ENCODE results near the gene AKT3.
"Not testable (repeated sequence)": the region's sequence is repeated elsewhere in the genome, so short reads cannot be mapped to it uniquely, and the experiment has no call there.

The AKT3 gene

DNA sequence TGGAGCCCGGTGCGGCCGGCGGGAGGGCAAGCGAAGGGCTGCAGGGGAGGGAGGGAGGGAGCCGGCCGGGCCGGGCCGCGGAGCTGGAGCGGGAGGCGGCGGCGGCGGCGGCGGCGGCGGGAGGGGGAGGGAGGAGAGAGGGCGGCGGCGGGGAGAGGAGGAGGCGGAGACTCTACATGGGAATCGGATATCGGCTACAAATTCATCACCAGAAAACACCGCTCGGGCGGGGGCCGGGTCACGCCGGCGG is at the start of gene AKT3:
AKT3 (minus strand) TSS at position 42 of the 250 bp plus-strand sequence. CDS start 7,073 bp downstream, outside the sequence.
- peak; percentile 29 for DNase-seq (ENCODE audit: low spot score)

DNA sequence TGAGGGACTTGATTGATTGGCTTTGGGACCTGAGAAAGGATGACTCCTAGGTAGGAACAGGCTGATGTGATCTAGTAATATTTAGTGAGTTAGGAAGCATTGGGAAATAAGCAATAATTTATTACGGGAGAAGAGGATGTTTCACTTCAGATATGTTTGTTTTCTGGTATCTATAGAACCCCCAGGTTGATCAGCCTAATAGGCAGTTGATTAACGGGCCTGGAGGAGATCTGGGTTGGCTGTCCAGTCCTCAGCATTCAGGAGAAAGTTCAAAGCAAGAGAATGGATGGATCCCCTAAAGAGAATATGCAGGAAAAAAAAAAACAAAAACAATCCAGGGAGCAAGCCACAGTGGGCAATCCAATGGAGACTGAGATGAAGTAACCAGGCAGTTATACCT is 48.2 kb upstream of the AKT3 start:
- DNase-seq (ENCODE audit: low spot score): no peak

DNA sequence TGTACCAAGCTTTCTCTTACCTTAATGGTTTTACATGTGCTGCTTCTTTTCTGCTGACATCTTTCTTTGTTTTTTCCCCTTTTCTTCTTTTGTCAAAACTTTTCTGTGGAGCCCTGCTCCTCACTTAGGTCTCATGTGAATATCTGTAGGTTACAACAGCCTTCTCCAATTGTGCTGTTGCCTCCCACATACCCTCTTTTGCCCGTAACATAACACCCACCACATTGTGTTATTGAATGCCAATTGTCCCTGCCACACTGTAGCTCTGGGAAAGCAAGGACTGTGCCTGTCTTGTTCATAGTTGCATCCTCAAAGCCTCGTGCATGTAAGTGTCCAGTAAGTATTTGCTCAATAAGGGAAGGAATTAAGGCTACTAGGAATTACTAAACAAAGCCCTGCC is 46.3 kb upstream of the AKT3 start:
- DNase-seq (ENCODE audit: low spot score): no peak

DNA sequence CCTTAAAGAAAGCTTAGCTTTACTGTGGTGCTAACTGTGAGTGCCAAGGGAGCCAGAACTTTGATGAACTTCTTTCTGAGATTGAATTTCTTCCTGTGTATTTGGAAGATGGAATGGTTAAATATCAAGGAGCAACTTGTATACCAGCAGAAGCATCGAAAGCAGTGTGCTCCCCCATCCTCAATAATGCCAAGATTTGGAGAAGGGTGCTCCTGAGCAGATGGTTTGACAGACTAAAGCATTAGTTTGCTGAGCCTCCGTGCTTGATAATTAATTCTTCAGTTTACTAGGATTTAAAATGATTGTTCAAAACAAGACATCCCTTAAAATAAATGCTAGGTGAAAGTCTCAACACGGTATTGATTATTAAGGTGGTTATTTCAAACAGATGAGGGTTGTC is 42.4 kb upstream of the AKT3 start:
- DNase-seq (ENCODE audit: low spot score): no peak

DNA sequence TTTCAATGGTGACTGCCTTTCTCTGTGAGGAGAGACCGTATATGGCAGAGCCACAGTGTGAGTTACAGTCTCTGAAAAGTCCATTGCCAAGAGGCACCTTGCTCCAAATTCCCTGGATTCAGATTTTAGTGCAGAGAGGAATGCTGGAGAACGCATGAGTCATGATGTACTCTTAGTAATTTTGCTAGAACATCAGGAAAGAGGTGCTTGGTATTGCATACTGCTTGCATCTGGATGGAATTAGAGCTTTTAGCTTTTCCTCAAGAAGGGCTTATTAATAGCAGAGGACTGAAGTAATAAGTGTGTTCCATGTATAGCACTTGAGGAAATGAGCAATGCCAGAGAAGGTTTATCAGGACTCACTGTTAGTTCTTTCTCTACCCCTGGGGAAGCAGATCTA is 40.5 kb upstream of the AKT3 start:
- no peak for DNase-seq (ENCODE audit: low spot score)

DNA sequence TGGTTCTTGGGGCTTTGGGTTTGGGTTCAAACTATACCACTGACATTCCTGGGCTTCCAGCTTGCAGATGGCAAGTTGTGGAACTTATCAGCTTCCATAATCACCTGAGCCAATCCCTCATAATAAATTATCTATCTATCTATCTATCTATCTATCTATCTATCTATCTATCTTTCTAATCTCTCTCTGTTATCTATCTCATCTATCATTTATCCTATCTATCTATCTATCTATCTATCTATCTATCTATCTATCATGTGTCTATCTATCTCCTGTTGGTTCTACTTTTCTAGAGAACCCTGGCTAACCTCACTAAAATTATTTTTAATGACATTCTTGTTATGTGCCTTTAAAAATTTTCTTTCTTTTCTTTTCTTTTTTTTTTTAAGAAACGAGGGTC is 35.8 kb upstream of the AKT3 start:
- DNase-seq (ENCODE audit: low spot score): no peak

DNA sequence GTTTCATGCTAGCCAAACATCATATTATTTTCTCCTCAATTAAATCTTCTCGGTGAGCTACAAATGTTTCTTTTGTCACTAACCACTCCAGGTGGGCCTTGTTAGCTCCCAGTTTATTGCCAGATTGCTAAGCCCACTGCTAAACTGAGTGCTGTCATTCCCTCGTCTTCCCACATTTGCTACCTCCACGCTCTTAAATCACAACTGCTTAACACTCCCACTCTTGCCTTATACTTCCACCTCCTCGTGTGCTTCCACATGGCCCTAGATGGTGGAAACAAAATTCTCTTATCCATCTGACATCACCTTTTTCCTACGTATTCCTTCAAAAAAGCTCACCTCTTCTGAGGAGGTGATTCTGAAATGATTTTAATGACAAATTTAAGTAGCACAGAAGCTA is 34.6 kb upstream of the AKT3 start:
- DNase-seq (ENCODE audit: low spot score): no peak

DNA sequence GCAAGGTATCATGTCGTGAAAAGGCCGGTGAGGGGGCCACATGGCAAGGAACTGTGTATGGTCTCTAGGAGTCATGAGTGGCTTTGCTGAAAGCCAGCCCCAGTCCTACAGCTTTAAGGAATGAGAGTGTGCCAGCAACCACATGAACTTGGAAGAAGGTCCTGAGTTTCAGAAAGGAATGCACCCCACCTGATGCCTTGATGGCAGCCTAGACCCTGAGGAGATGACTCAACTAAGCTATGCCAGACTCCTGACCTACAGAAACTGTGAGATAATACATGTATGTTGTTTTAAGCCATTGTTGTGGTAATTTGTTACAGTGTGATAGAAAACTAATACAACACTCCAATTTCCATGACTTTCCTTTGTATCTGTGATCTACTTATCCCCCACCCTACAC is 33.5 kb upstream of the AKT3 start:
- no peak for DNase-seq (ENCODE audit: low spot score)

DNA sequence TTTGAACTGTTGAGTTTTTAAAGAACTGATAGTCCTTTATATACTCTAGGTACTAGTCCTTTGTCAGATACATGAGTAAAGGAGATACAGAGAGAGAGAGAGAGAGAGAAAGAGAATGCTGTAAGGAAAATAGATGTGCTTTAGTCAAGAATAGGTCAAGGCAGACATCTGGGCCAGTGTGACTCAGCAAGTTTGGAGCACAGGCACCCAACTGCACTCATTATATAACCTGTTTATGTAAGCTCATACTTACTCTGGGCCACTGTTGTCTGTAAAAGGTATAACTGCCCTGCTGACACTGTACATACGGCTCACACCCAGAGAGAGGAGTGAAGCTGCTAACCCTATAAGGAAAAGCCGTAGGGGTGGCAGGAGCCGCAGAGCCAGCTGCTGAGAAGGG is 32.2 kb upstream of the AKT3 start:
- no peak for DNase-seq (ENCODE audit: low spot score)

DNA sequence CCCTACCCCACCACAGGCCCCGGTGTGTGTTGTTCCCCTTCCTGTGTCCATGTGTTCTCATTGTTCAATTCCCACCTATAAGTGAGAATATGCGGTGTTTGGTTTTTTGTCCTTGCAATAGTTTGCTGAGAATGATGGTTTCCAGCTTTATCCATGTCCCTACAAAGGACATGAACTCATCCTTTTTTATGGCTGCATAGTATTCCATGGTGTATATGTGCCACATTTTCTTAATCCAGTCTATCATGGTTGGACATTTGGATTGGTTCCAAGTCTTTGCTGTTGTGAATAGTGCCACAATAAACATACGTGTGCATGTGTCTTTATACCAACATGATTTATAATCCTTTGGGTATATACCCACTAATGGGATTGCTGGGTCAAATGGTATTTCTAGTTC is 27.0 kb upstream of the AKT3 start:
- not testable (repeated sequence) for DNase-seq (ENCODE audit: low spot score)

DNA sequence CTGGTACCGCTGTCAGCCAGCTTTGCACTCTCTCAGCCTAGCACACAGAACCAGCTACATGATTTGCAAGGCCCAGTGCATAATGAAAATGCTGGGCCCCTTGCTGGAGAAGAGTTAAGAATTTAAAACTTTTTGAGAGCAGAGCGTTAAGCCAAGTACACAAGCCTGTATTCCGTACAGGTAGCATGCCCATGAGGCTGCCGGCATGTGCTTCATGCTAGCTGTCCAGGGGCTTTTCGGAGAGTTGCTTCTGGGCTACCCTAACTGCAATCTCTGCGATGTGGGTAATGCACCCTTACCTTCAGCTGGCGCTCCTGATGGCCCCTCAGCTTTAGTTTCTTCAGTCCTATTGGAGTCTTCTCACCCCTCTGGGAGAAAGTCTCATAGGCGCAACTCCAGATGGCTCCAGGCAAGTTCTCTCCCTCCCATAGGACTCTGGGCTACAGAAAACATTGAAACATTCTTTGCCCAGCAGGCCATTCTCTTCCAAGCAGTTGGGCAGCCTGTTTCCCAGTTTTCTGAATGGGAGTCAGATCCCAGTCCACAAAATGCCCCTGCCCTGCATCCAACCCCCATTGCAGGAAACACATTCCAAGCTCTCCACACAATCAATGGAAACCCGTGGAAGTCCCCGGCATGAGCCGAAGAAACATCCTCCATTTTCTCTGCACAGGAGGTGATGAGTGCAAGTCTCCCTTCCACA is 5.7 kb upstream of the AKT3 start:
- no peak for DNase-seq (ENCODE audit: low spot score)

DNA sequence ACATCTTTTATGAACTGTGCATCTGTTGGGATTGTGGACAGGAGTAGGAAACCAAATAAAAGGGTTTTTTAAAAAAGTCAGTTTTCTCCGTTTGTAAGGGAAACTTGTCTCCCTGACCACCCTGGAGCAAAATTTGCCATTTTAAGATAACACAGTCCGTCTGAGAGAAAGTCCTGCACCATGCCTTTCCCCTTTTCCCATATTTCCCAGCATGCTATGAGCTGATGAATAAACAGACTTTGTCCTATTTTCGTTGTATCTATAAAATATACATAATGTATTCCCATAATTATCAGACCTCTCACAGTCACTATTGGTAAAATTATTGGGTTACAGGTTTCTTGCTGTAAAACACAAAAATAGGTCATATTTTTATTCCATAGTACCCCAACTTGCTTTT is 1.7 kb upstream of the AKT3 start:
- no peak for DNase-seq (ENCODE audit: low spot score)

DNA sequence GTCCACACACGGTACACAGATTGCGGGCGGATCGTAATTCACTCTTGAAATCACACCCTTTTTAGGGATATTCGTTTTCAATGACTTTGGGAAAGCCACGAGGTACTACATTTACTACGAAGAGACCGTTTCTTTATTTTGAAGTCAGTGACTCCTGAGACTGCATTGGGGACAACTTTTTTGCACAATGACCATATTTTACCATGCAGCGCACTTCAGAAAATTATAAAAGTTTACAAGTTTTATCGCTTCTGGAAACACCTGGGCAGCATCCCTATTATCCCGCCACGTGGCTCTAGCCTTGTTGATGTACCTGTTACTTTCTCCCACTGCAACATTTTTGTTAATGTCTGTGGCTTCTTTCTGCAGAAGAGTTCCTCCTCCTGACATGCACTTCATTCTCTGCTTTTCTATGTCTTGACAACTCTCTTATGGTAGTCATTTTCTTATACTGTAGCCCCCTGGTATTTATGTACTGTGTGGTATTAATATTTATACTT is 1.3 kb upstream of the AKT3 start:
- no peak for DNase-seq (ENCODE audit: low spot score)

DNA sequence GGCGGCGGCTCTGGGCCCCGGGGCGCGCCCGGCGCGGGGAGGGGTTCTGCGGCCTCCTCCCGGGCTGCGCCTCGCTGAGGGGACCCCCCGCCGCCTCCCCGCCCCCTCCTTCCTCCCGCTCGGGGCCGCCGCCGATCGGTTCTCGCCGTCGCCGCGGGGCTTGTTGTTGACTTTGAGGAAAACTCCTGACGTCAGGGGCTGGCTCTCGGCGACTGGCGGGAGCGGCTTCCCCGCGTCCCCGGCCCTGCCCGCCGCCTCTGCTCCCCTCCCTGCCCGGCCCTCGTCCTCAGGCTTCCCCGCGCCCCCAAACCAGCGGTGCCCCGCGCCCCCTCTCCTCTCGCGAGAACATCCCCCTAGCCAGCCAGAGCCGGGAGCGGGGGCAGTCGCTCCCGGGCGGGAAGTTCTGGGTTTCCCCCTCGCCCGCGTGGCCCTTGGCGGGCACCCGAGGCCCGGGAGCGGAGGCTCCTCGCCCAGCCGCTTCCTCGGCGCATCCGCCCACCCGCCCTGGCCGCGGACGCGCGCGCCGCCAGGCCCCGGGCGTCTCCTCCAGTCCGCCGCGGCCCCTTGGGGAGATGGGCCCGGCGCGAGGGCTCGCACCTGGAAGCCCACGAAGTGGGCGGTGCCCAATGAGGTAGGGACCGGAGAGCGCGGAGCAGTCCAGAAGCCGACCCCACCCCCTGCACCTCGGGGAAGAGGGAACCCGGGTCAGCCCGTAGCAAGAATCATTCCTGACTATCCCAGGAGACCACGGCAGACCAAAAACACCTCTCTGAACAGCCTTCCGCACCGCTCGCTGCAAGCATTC is 611 bp upstream of the AKT3 start:
- peak; percentile 42 for DNase-seq (ENCODE audit: low spot score)

DNA sequence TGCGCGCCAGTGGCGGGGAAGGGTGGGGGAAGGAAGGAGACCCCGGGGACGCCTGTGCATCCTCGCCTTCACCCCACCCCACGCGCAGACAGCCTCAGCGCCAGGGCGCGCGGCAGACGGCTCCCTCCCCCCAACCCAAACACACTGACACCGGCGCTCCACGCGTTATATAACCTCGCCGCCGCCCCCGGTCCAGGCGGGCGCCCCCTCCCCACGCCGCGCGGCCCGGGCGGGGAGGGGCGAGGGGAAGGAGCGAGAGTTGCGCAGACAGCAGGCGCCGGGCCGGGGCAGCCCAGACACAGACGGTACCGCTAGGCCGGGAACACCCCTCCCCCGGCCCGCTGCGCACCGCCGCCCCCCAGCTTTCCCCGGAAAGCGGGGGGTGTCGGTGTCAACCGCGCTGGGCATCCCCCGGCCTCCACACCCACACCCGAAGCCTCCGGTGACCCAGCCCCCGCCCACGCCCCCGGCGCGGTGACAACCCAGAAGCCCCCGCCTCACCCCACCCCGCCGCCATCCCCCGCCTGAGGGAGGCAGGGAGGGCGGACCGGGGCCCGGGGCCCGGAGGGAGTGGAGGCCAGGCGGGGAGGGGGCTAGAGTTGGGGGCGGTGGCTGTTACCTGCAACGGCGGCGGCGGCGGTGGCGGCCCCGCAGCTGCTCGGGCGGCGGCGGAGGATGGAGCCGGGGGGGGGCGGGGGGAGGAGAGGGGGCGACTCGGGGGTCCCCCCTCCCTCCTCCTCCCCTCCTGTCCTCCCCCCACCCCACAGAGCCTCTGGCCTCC is 432 bp downstream of the AKT3 start:
- no peak for DNase-seq (ENCODE audit: low spot score)

DNA sequence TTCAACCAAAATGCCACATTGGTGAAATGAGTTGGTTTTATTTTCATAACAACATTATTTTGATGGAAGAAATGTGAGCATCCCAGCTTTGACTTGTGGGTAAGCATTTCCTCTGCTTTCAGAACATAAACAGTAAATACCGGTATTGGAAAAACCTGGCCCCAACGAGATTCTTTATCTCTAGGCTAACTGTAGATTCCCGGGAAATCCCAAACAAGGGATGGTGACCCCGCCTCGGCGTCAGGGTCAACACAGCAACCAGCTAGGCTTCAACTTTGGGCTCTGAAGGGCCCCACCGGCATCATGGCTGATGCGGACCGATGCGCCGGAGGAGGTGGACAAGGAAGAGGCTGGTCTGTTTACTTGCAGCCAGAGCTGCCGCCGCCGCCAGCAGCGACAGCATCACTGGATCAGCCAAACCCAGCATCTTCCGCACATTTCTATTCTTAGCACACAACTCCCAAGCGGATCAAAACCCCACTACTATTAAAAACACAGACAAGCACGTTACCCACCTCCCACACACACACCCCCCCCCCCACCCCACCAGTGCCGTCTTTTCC is 1.1 kb downstream of the AKT3 start:
- DNase-seq (ENCODE audit: low spot score): no peak

DNA sequence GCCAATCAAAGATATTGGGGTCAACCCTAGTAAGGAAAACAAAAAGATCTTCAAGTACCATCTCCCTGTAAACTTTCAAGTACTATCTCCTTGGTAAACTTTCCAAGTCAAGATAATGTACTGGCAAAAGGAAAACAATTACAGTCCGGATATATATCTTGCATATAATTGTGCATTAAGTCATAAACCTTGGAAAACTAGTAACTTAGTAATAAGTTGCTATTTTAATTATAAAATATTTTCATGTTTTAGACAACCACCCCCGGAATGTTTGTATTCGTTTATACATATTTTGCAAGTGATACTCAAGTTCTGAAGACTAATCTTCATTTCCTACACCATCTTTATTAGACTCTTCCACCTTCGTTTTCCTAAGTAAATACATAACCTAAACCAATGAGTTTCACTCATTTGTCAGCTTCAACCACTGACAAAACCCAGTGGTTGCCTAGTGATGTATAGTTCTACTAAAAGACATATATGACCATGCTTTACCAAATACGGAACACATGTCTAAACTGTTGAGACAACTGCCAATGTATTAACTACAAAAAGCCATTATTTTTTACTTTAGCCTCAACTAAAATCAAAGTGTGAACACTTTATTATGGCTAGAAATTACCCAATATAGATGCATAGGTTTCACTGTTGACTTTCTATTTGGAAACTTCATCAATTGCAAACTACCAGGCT is 1.7 kb downstream of the AKT3 start:
- no peak for DNase-seq (ENCODE audit: low spot score)

DNA sequence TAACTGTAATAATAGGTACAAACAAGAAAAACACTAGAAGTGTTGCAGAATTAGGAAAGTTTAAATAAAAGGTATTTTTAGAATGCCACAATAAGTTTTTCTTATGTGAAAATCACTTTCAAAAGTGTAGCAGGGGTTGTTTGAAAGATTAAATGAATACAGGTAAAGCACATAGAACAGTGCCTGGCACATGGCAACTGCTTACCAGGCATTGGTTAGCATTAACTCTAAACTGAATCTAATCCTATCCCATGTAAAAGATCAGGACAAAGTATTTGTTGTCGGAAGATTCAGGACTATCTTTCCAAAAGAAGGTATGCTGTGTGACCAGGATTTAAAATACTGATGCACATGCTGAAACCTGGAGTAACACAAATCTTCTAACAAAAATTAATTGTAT is 3.3 kb downstream of the AKT3 start:
- no peak for DNase-seq (ENCODE audit: low spot score)

DNA sequence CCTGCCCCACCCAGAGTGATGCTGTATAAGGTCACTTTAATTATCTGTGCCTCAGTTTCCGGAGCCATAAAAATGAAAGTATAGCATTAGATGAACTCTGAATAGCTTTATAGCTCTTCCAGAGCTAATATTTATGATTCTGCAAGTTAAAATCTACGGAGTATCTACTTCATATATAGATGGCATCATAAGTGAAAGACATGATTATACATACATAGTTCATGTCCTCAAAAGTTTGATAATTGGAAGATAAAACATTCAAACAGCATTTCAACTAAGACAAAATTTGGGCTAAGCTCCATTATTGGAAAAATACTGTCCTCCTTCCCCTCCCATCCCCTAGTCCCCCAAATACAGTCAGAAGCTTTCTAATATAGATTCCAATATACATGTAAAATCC is 4.2 kb downstream of the AKT3 start:
- DNase-seq (ENCODE audit: low spot score): no peak

DNA sequence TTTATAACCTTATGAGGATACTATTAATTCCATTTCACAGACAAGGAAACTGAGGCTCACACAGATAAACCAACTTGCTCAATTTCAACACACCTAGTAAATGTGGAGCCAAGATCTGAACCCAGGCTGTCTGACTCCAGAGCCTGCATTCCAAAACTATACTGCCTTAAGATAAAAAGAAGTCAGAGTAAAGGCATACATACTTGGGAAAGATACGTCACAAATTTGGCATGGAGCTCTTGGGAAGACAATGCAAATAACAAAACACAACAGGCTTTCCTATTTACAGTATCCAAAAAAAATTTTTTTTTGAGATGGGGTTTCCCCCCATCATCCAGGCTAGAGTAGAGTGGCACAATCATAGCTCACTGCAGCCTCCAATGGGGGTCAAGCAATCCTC is 5.9 kb downstream of the AKT3 start:
- no peak for DNase-seq (ENCODE audit: low spot score)

DNA sequence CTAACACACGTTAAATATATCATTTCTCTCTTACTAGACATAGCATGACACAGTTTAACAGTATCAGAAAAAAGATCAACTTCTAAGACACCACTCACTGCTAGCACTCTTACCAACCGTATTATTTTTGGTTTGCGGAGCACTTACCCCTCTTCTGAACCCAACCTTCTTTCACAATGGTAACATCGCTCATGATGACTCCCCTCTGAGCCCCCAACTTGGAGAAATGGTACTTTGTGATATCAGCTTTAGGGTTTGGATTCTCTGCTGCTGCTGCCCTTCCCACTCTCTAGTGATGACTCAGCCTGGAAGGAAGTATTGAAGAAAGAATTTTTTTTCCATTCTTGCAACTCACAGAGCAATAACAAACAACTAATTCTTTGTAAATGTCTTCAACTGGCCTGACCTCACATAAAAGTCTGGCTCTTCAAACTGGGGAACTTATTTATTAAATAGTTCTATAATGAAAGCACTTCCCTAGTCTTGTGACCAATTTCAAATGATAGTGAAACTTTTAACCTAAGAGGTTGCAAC is 7.0 kb downstream of the AKT3 start:
- no peak for DNase-seq (ENCODE audit: low spot score)

DNA sequence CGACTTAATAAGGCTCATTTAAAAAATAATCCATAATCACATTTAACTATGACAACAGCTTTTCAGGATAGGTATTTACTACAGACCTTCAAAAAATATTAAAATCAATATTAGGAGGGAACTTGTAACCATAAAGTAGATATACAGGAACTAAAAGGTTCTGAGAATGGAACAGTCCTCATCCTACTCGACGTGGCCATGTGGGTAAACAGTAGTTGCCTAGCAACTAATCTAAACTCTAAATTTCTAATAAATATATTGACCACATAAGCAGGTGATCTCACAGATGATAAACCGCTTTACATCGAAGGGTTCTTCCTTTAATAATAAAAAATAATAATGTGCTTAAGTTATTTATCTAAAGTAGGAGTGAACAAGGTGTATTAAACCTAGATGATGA is 7.9 kb downstream of the AKT3 start:
- no peak for DNase-seq (ENCODE audit: low spot score)

Data from HuH-7.5 (cell line).